ENCODE measurements around the gene ZNF212. TPM values are rescaled to one million over a fixed set of nuclear protein-coding genes. Genes with fewer than 3 reads are reported as not detected.
"Not testable (repeated sequence)": the region's sequence is repeated elsewhere in the genome, so short reads cannot be mapped to it uniquely, and the experiment has no call there.

The ZNF212 gene
- total and polyA plus RNA-seq, 2 donors, result 5.9 to 16.7 TPM

DNA sequence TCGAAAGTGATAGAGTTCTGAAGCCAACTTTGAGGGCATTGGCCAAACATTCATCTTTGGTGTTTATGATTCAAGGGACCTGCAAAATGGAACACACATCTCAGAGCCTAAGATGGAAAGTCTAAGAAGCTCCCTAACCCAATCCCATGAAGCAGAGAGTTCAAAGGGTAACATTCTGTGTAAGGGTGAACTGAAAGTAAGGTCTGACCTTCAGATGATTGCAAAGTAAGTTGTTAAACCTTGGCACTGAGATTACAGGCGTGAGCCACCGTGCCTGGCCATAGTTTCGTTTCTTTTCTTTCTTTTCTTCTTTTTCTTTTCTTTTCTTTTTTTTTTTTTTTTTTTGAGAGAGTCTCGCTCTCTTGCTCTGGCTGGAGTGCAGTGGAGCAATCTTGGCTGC is 2.2 kb downstream of the ZNF212 start:
- Histone ChIP-seq H3K4me1 (ENCODE audit: control insufficient read depth in 2 of 2, insufficient read depth in 2 of 2, low read length in 2 of 2) (peaks cover 14 to 15% of the 10 kb centered on the region in 2 donors), H3K27ac (ENCODE audit: low read depth in 1 of 2, low read length in 1 of 2) (no peak overlapping the region), H3K4me3 (ENCODE audit: low read length in 2 of 2) (no peak overlapping the region), H3K27me3 (ENCODE audit: control insufficient read depth in 2 of 2, insufficient read depth in 1 of 2, low read length in 1 of 2) (peaks cover 0 to 3% of the 10 kb centered on the region in 2 donors), H3K36me3 (ENCODE audit: control insufficient read depth in 2 of 2, insufficient read depth in 2 of 2, low read length in 1 of 2) (no peaks in the 10 kb centered on the region), H3K9me3 (ENCODE audit: control insufficient read depth in 2 of 2, insufficient read depth in 1 of 2, low read length in 1 of 2) (peaks cover 0 to 6% of the 10 kb centered on the region in 2 donors)
- DNase-seq (ENCODE audit: low read depth in 6 of 9, low spot score in 9 of 9), result no peak
- 97% methylated on average over 5 of the region's 5 CpGs for WGBS

DNA sequence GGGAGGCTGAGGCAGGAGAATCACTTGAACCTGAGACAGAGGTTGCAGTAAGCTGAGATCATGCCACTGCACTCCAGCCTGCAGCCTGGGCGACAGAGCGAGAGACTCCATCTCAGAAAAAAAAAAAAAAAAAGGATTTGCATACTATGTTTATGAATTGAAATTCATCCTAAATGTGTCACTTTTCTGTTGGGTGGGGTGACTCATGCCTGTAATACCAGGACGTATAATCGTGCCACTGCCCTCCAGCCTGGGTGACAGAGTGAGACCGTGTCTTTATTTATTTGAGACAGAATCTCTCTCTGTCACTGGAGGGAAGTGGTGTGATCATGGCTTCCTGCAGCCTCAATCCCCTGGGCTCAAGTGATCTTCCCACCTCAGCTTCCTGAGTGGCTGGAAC is 5.8 kb downstream of the ZNF212 start:
- H3K27ac ChIP-seq (ENCODE audit: low read depth in 1 of 2, low read length in 1 of 2), result no peak overlapping the region
- no peak overlapping the region for H3K4me3 ChIP-seq (ENCODE audit: low read length in 2 of 2)
- DNase-seq (ENCODE audit: low read depth in 6 of 9, low spot score in 9 of 9), result no peak
- H3K27me3 ChIP-seq (ENCODE audit: control insufficient read depth in 2 of 2, insufficient read depth in 1 of 2, low read length in 1 of 2), result no peaks in the 10 kb centered on the region
- peaks cover 7 to 12% of the 10 kb centered on the region in 2 donors for H3K4me1 ChIP-seq (ENCODE audit: control insufficient read depth in 2 of 2, insufficient read depth in 2 of 2, low read length in 2 of 2)
- peaks cover 0 to 6% of the 10 kb centered on the region in 2 donors for H3K9me3 ChIP-seq (ENCODE audit: control insufficient read depth in 2 of 2, insufficient read depth in 1 of 2, low read length in 1 of 2)
- WGBS, result 73% methylated on average over 5 of the region's 5 CpGs
- H3K36me3 ChIP-seq (ENCODE audit: control insufficient read depth in 2 of 2, insufficient read depth in 2 of 2, low read length in 1 of 2), result peaks cover 4 to 11% of the 10 kb centered on the region in 2 donors

GRCh38 chr7:149245744-149246143 is 6.3 kb downstream of the ZNF212 start:
- H3K4me3 ChIP-seq (ENCODE audit: low read length in 2 of 2), result no peak overlapping the region
- H3K27ac ChIP-seq (ENCODE audit: low read depth in 1 of 2, low read length in 1 of 2), result no peak overlapping the region
- peaks cover 8 to 16% of the 10 kb centered on the region in 2 donors for H3K36me3 ChIP-seq (ENCODE audit: control insufficient read depth in 2 of 2, insufficient read depth in 2 of 2, low read length in 1 of 2)
- no peak for DNase-seq (ENCODE audit: low read depth in 6 of 9, low spot score in 9 of 9)
- peaks cover 2 to 7% of the 10 kb centered on the region in 2 donors for H3K4me1 ChIP-seq (ENCODE audit: control insufficient read depth in 2 of 2, insufficient read depth in 2 of 2, low read length in 2 of 2)
- 97% methylated on average over 5 of the region's 5 CpGs for WGBS
- H3K27me3 ChIP-seq (ENCODE audit: control insufficient read depth in 2 of 2, insufficient read depth in 1 of 2, low read length in 1 of 2), result no peaks in the 10 kb centered on the region
- peaks cover 0 to 6% of the 10 kb centered on the region in 2 donors for H3K9me3 ChIP-seq (ENCODE audit: control insufficient read depth in 2 of 2, insufficient read depth in 1 of 2, low read length in 1 of 2)

- H3K27me3 ChIP-seq (ENCODE audit: control insufficient read depth in 2 of 2, insufficient read depth in 1 of 2, low read length in 1 of 2), result no peaks in the 10 kb centered on the region
- 81% methylated on average over 3 of the region's 3 CpGs for WGBS
- no peak overlapping the region for H3K4me3 ChIP-seq (ENCODE audit: low read length in 2 of 2)
- H3K4me1 ChIP-seq (ENCODE audit: control insufficient read depth in 2 of 2, insufficient read depth in 2 of 2, low read length in 2 of 2), result no peaks in the 10 kb centered on the region
- H3K27ac ChIP-seq (ENCODE audit: low read depth in 1 of 2, low read length in 1 of 2), result no peak overlapping the region
- DNase-seq (ENCODE audit: low read depth in 6 of 9, low spot score in 9 of 9), result no peak
- H3K9me3 ChIP-seq (ENCODE audit: control insufficient read depth in 2 of 2, insufficient read depth in 1 of 2, low read length in 1 of 2), result peaks cover 0 to 3% of the 10 kb centered on the region in 2 donors
- peaks cover 34 to 43% of the 10 kb centered on the region in 2 donors for H3K36me3 ChIP-seq (ENCODE audit: control insufficient read depth in 2 of 2, insufficient read depth in 2 of 2, low read length in 1 of 2)
These were observed 9.3 kb downstream of the ZNF212 start for GRCh38 chr7:149248777-149249176.

GRCh38 chr7:149250151-149250550 is 10.7 kb downstream of the ZNF212 start:
- H3K36me3 ChIP-seq (ENCODE audit: control insufficient read depth in 2 of 2, insufficient read depth in 2 of 2, low read length in 1 of 2), result peaks cover 47 to 56% of the 10 kb centered on the region in 2 donors
- 97% methylated on average over 18 of the region's 18 CpGs for WGBS

GRCh38 chr7:149251518-149251917 is 12.1 kb downstream of the ZNF212 start:
- H3K36me3 ChIP-seq (ENCODE audit: control insufficient read depth in 2 of 2, insufficient read depth in 2 of 2, low read length in 1 of 2), result peaks cover 55 to 66% of the 10 kb centered on the region in 2 donors
- not testable (repeated sequence) for H3K4me3 ChIP-seq (ENCODE audit: low read length in 2 of 2); H3K4me1 ChIP-seq (ENCODE audit: control insufficient read depth in 2 of 2, insufficient read depth in 2 of 2, low read length in 2 of 2); DNase-seq (ENCODE audit: low read depth in 6 of 9, low spot score in 9 of 9); H3K27me3 ChIP-seq (ENCODE audit: control insufficient read depth in 2 of 2, insufficient read depth in 1 of 2, low read length in 1 of 2); H3K27ac ChIP-seq (ENCODE audit: low read depth in 1 of 2, low read length in 1 of 2); H3K9me3 ChIP-seq (ENCODE audit: control insufficient read depth in 2 of 2, insufficient read depth in 1 of 2, low read length in 1 of 2)
- WGBS, result 99% methylated on average over 10 of the region's 10 CpGs

More at GRCh38 chr7:149250151-149250550, 10.7 kb downstream of the ZNF212 start:
- not testable (repeated sequence) for H3K27ac ChIP-seq (ENCODE audit: low read depth in 1 of 2, low read length in 1 of 2); H3K4me3 ChIP-seq (ENCODE audit: low read length in 2 of 2); H3K27me3 ChIP-seq (ENCODE audit: control insufficient read depth in 2 of 2, insufficient read depth in 1 of 2, low read length in 1 of 2); DNase-seq (ENCODE audit: low read depth in 6 of 9, low spot score in 9 of 9); H3K9me3 ChIP-seq (ENCODE audit: control insufficient read depth in 2 of 2, insufficient read depth in 1 of 2, low read length in 1 of 2); H3K4me1 ChIP-seq (ENCODE audit: control insufficient read depth in 2 of 2, insufficient read depth in 2 of 2, low read length in 2 of 2)

- no peak for DNase-seq (ENCODE audit: low read depth in 6 of 9, low spot score in 9 of 9)
- Histone ChIP-seq H3K27me3 (ENCODE audit: control insufficient read depth in 2 of 2, insufficient read depth in 1 of 2, low read length in 1 of 2) (no peaks in the 10 kb centered on the region), H3K9me3 (ENCODE audit: control insufficient read depth in 2 of 2, insufficient read depth in 1 of 2, low read length in 1 of 2) (no peaks in the 10 kb centered on the region), H3K36me3 (ENCODE audit: control insufficient read depth in 2 of 2, insufficient read depth in 2 of 2, low read length in 1 of 2) (peaks cover 55 to 66% of the 10 kb centered on the region in 2 donors), H3K4me3 (ENCODE audit: low read length in 2 of 2) (no peak overlapping the region), H3K27ac (ENCODE audit: low read depth in 1 of 2, low read length in 1 of 2) (no peak overlapping the region), H3K4me1 (ENCODE audit: control insufficient read depth in 2 of 2, insufficient read depth in 2 of 2, low read length in 2 of 2) (no peaks in the 10 kb centered on the region)
- over 99% methylated on average over 2 of the region's 2 CpGs for WGBS
These were observed 12.9 kb downstream of the ZNF212 start for GRCh38 chr7:149252378-149252777.

DNA sequence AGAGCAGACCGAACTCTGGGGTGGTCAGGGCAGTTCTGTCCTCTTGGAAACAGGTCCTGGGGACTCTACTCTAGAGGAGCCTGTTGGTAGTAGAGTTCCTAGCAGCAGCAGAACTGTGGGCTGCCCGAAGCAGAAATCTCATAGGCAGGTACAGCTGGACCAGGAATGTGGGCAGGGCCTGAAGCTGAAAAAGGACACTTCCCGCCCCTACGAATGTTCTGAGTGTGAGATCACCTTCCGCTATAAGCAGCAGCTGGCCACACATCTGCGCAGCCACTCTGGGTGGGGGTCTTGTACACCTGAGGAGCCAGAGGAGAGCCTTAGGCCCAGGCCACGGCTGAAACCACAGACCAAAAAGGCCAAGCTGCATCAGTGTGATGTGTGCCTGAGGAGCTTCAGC is 14.2 kb downstream of the ZNF212 start:
- peaks cover 55 to 61% of the 10 kb centered on the region in 2 donors for H3K36me3 ChIP-seq (ENCODE audit: control insufficient read depth in 2 of 2, insufficient read depth in 2 of 2, low read length in 1 of 2)
- H3K4me3 ChIP-seq (ENCODE audit: low read length in 2 of 2), result no peak overlapping the region
- H3K27me3 ChIP-seq (ENCODE audit: control insufficient read depth in 2 of 2, insufficient read depth in 1 of 2, low read length in 1 of 2), result no peaks in the 10 kb centered on the region
- H3K9me3 ChIP-seq (ENCODE audit: control insufficient read depth in 2 of 2, insufficient read depth in 1 of 2, low read length in 1 of 2), result no peaks in the 10 kb centered on the region
- 99% methylated on average over 7 of the region's 7 CpGs for WGBS
- H3K4me1 ChIP-seq (ENCODE audit: control insufficient read depth in 2 of 2, insufficient read depth in 2 of 2, low read length in 2 of 2), result no peaks in the 10 kb centered on the region
- no peak for DNase-seq (ENCODE audit: low read depth in 6 of 9, low spot score in 9 of 9)
- no peak overlapping the region for H3K27ac ChIP-seq (ENCODE audit: low read depth in 1 of 2, low read length in 1 of 2)

DNA sequence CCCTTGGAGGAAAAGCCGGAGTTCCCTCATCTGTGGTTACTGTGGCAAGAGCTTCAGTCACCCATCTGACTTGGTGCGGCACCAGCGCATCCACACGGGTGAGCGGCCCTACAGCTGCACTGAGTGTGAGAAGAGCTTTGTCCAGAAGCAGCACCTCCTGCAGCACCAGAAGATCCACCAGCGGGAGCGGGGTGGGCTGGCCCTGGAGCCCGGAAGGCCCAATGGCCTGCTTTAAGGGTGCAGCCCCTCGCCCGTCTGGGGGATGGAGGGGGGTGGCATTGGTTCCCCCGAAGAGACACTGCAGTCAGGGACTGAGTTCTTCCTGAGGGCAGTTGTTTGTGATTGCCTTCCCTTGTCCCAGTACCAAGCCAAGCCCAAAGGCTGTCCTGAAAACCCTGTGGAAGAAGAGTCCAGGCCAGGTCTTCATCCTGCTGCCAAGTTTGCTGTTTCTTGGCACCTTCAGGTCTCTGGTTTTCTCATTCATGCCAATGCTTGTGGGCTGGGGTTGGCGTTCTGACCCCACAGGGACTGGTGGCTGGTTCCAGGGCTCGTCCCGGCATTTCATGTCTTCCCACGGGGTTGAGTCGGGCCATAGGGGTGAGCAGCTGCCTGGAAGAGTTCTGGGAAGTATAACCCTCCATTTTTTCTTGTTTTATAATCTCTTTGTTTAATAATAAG is 14.9 kb downstream of the ZNF212 start:
- H3K27me3 ChIP-seq (ENCODE audit: control insufficient read depth in 2 of 2, insufficient read depth in 1 of 2, low read length in 1 of 2), result no peaks in the 10 kb centered on the region
- H3K36me3 ChIP-seq (ENCODE audit: control insufficient read depth in 2 of 2, insufficient read depth in 2 of 2, low read length in 1 of 2), result peaks cover 55 to 61% of the 10 kb centered on the region in 2 donors
- H3K4me3 ChIP-seq (ENCODE audit: low read length in 2 of 2), result no peak overlapping the region
- no peaks in the 10 kb centered on the region for H3K9me3 ChIP-seq (ENCODE audit: control insufficient read depth in 2 of 2, insufficient read depth in 1 of 2, low read length in 1 of 2)
- no peak for DNase-seq (ENCODE audit: low read depth in 6 of 9, low spot score in 9 of 9)
- 98% methylated on average over 16 of the region's 16 CpGs for WGBS
- H3K4me1 ChIP-seq (ENCODE audit: control insufficient read depth in 2 of 2, insufficient read depth in 2 of 2, low read length in 2 of 2), result no peaks in the 10 kb centered on the region
- no peak overlapping the region for H3K27ac ChIP-seq (ENCODE audit: low read depth in 1 of 2, low read length in 1 of 2)

Measured in thymus (tissue), 11 donors.